Right lobe of liver (tissue), 6 donors: Measurements from ENCODE around the gene CALHM3. TPM values are rescaled to one million over a fixed set of nuclear protein-coding genes. Genes with fewer than 3 reads are reported as not detected.

Experiments
- ATAC-seq, 4 donors: fragments of 200-7000 bp; cut with Tn5 transposase; one replicate each; pipeline ENCODE4 v1.9.1; 2020; ENCODE audit warnings: mild to moderate bottlenecking in 4 of 4, moderate library complexity in 4 of 4
- DNase-seq, 3 donors: peaks; one replicate each; pipeline ENCODE4 v3.0.0-alpha.2; 2020
- H3K27ac ChIP-seq, 3 donors: fragments of 200-600 bp; one replicate each; pipeline ENCODE4 v1.8.0; 2022
- H3K27me3 ChIP-seq, 2 donors: fragments of 200-600 bp; one replicate each; pipeline ENCODE4 v1.8.0; 2022
- H3K36me3 ChIP-seq, 4 donors: fragments of 200-600 bp; sonication (generic) in 1 of 4; one replicate each; pipeline versions ENCODE4 v1.5.1 to v1.8.0; 2017 to 2022; ENCODE audit warnings: control low read depth in 1 of 4
- H3K4me1 ChIP-seq, 4 donors: fragments of 200-600 bp; sonication (generic) in 1 of 4; one replicate each; pipeline versions ENCODE4 v1.5.1 to v1.8.0; 2017 to 2022; ENCODE audit warnings: control low read depth in 1 of 4
- H3K4me3 ChIP-seq, 3 donors: fragments of 200-600 bp; one replicate each; pipeline ENCODE4 v1.8.0; 2022
- H3K9me3 ChIP-seq, 4 donors: fragments of 200-600 bp; sonication (generic) in 1 of 4; one replicate each; pipeline versions ENCODE4 v1.5.1 to v1.8.0; 2017 to 2022; ENCODE audit warnings: control low read depth in 1 of 4
- CTCF ChIP-seq, 4 donors: fragments of 200-600 bp in 3 of 4; fragments of 450-650 bp in 1 of 4; IDR thresholded peaks; one replicate each; pipeline versions ENCODE4 v1.5.1 to v1.8.0; 2016 to 2022; ENCODE audit warnings: antibody characterized with exemption in 4 of 4, mild to moderate bottlenecking in 2 of 4
- POLR2A ChIP-seq: fragments of 450-650 bp; IDR thresholded peaks from one replicate; pipeline ENCODE4 v1.6.1; 2017; ENCODE audit warnings: antibody characterized with exemption, mild to moderate bottlenecking
- WGBS: methylation state at CpG from one replicate; pipeline ENCODE4 v1.1.6; 2018; ENCODE audit warnings: low coverage, low lambda C conversion rate; ENCODE audit not compliant: insufficient coverage; ENCODE audit errors: missing lambda C conversion rate; 5-methylcytosine and 5-hydroxymethylcytosine counted together
- intact Hi-C, 2 donors: fragments of 100-400 bp; cut with DNase I; formaldehyde crosslinking; loops; one replicate each; pipeline versions ENCODE4 v1.11.2 to v1.14.1; 2022
- total RNA-seq, 6 experiments: library from RNA; depleted of rRNA in 2 of 6; stranded (reverse); fragments of >200 nt in 2 of 6; fragmentation: NEBNext Ultra II Directional in 3 of 6; extraction: Animal tissue kit (Norgen Biotek cat#: 25700) in 3 of 6; gene quantifications; one replicate each; pipeline versions ENCODE4 v1.1.0 to v1.2.4, GENCODE V29; 2016 to 2023
- donor health status: DM: no; HTN: yes; CAD: no.
- donor health status: DM: no; HTN: no; CAD: no.
- donor health status: DM: no; HTN: no; CAD: no.
- donor health status: DM: no; HTN: yes; CAD: no.
- donor health status: DM: no; HTN: yes; CAD: no.

Gene CALHM3
- total RNA-seq, 6 experiments from 2014 or later, result not detected

GRCh38 chr10:103502849-103503660 lies 24.0 kb upstream of the CALHM3 start:
- H3K36me3 ChIP-seq, result no peaks in the 10 kb centered on the region
- ATAC-seq (no peak), DNase-seq (no peak)
- no peaks in the 10 kb centered on the region for H3K4me1 ChIP-seq
- H3K9me3 ChIP-seq, result no peaks in the 10 kb centered on the region
- WGBS, result 79% methylated on average over 7 of the region's 13 CpGs
- H3K4me3 ChIP-seq, result no peak overlapping the region
- H3K27ac ChIP-seq, result no peak overlapping the region
- intact Hi-C loops, result no loop called here
- TF ChIP-seq POLR2A (no peak), CTCF (IDR thresholded peaks at IDR 0.05) (no peak)
- H3K27me3 ChIP-seq, result no peaks in the 10 kb centered on the region

GRCh38 chr10:103501186-103501585 lies 22.1 kb upstream of the CALHM3 start:
- Histone ChIP-seq H3K4me1 (no peaks in the 10 kb centered on the region), H3K27ac (no peak overlapping the region), H3K36me3 (no peaks in the 10 kb centered on the region), H3K4me3 (no peak overlapping the region), H3K9me3 (no peaks in the 10 kb centered on the region), H3K27me3 (no peaks in the 10 kb centered on the region)
- intact Hi-C loops, result no loop called here
- TF ChIP-seq CTCF (IDR thresholded peaks at IDR 0.05), result no peak
- no peak for TF ChIP-seq POLR2A
- 89% methylated on average over 3 of the region's 3 CpGs for WGBS
- no peak for ATAC-seq
- DNase-seq, result no peak

- H3K9me3 ChIP-seq, result no peaks in the 10 kb centered on the region
- WGBS, result 70% methylated on average over 3 of the region's 6 CpGs
- H3K36me3 ChIP-seq, result no peaks in the 10 kb centered on the region
- H3K4me3 ChIP-seq, result no peak overlapping the region
- DNase-seq, result no peak
- intact Hi-C loops, result no loop called here
- no peak overlapping the region for H3K27ac ChIP-seq
- no peaks in the 10 kb centered on the region for H3K4me1 ChIP-seq
- TF ChIP-seq POLR2A, result no peak
- no peak for TF ChIP-seq CTCF (IDR thresholded peaks at IDR 0.05)
- H3K27me3 ChIP-seq, result no peaks in the 10 kb centered on the region
- ATAC-seq, result no peak
These were observed 21.4 kb upstream of the CALHM3 start for GRCh38 chr10:103500481-103500880.

GRCh38 chr10:103499881-103500280 lies 20.8 kb upstream of the CALHM3 start:
- Histone ChIP-seq H3K27ac (no peak overlapping the region), H3K9me3 (no peaks in the 10 kb centered on the region)

More at GRCh38 chr10:103499881-103500280, 20.8 kb upstream of the CALHM3 start:
- no peak for TF ChIP-seq POLR2A
- no peak for TF ChIP-seq CTCF (IDR thresholded peaks at IDR 0.05)
- 56% methylated on average over 7 of the region's 7 CpGs for WGBS
- Histone ChIP-seq H3K27me3 (peaks cover 0 to 5% of the 10 kb centered on the region in 2 donors), H3K4me3 (no peak overlapping the region), H3K36me3 (no peaks in the 10 kb centered on the region), H3K4me1 (no peaks in the 10 kb centered on the region)
- intact Hi-C loops, result no loop called here
- no peak for DNase-seq
- ATAC-seq, result no peak
